B cell (primary cell): ENCODE results near the gene NPBWR2.

Experiments
- EZH2 ChIP-seq: IDR thresholded peaks from 2 replicates; pipeline ENCODE4 v1.6.1; 2012; ENCODE audit warnings: borderline replicate concordance, low read depth, mild to moderate bottlenecking, moderate library complexity, low read length; ENCODE audit not compliant: insufficient read depth, poor library complexity, severe bottlenecking
- TF ChIP-seq, protein P1 (sequence below): fragments of 200-600 bp; IDR thresholded peaks from one replicate; pipeline ENCODE4 v1.8.0; 2022; ENCODE audit warnings: antibody characterized with exemption, mild to moderate bottlenecking

DNA sequence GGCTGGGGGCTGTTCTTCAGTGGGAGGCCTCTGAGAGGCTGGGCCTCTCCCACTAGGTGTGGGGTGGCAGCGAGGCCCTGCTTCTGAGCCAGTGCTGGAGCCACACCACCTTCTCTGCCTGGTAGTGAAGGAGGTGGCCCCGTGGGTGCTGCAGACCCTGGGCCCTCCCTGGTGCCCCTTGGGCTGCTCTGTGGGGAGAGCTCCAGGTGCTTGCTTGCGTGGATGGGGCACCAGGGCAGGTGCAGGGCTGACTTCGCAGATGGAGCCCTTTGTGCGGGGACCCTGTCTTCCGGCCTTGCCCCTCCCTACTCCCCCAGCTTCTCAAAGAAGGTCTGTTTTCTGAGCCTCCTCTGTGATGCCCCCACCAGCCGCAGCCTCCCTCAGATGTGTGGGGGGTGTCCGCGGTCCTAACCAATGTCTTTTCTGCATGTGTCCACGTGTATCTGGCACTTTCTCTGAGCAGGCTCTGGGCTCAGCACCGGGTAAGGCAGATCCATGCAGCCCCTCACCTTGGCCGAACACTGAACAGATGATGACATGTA, 39.6 kb upstream of the NPBWR2 start:
- TF ChIP-seq, protein P1, sequence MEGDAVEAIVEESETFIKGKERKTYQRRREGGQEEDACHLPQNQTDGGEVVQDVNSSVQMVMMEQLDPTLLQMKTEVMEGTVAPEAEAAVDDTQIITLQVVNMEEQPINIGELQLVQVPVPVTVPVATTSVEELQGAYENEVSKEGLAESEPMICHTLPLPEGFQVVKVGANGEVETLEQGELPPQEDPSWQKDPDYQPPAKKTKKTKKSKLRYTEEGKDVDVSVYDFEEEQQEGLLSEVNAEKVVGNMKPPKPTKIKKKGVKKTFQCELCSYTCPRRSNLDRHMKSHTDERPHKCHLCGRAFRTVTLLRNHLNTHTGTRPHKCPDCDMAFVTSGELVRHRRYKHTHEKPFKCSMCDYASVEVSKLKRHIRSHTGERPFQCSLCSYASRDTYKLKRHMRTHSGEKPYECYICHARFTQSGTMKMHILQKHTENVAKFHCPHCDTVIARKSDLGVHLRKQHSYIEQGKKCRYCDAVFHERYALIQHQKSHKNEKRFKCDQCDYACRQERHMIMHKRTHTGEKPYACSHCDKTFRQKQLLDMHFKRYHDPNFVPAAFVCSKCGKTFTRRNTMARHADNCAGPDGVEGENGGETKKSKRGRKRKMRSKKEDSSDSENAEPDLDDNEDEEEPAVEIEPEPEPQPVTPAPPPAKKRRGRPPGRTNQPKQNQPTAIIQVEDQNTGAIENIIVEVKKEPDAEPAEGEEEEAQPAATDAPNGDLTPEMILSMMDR: no peak
- no peak for TF ChIP-seq EZH2
